ENCODE results near the gene CDCA7.
"Not testable (repeated sequence)": the region's sequence is repeated elsewhere in the genome, so short reads cannot be mapped to it uniquely, and the experiment has no call there.

The CDCA7 gene

DNA sequence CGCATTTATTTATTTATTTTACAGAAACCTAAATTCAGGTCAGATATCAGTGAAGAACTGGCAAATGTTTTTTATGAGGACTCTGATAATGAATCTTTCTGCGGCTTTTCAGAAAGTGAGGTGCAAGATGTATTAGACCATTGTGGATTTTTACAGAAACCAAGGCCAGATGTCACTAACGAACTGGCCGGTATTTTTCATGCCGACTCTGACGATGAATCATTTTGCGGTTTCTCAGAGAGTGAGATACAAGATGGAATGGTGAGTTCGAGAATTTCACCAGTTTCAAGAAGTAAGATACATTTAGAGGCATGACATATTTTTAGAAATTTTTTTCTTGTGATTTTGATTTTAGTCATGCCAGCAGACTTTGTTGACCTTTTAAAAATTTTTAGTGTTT is 4.6 kb downstream of the CDCA7 start:
- DNase-seq, result peak; percentile 33

DNA sequence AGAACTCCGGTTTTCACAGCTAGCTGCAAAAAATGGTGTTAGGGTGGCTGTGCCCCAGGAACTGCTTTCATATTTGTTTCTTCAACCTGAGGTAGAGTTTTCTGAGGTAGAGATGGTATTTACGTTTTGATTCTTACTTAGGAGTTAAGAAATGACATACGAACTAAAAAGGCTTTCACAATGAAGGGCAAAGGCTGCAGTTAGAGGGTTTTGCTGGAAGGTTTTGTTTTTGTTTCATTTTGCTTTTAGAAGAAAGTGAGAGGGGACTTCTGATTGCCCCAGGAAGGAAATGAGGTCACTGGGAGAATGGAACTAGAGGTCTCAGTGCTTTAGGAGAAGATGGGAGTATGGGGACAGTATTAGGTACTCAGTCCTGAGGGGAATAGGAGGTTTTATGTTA is 15.5 kb downstream of the CDCA7 start:
- DNase-seq, result no peak

DNA sequence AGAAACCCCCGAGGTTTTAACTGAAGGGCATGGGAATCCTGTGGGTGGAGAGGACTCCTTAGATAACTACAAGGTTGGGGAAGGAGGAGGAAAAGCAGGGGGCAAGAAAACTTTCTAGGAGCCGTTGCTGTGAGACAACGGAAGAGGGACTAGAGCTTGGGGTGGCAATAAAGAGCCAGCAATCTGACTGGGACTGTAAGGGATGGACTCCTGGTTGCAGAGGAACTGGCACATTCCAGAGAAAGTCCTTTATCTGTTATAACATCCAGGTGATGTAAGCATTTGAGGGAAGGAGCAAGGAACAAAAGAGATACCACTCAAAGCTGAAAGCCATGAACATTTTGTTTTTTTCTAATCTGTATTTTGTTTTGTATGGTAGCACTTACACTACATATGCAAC is 16.4 kb downstream of the CDCA7 start:
- no peak for DNase-seq

GRCh38 chr2:173373290-173373689 is 18.6 kb downstream of the CDCA7 start:
- no peak for DNase-seq

DNA sequence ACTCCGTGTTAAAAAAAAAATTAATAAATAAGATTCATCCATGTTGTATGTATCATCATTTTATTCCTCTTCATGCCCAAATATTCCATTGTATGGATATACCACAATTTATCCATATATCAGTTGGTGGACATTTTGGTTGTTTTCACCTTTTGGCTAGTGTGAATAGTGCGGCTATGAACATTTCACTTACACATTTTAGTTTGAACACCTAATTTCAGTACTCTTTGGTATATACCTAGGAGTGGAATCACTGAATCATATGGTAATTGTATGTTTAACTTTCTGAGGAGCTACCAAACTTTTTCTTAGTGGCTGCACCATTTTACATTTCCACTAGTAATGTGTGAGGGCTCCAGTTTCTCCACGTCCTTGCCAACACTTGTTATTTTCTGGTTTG is 20.0 kb downstream of the CDCA7 start:
- no peak for DNase-seq

DNA sequence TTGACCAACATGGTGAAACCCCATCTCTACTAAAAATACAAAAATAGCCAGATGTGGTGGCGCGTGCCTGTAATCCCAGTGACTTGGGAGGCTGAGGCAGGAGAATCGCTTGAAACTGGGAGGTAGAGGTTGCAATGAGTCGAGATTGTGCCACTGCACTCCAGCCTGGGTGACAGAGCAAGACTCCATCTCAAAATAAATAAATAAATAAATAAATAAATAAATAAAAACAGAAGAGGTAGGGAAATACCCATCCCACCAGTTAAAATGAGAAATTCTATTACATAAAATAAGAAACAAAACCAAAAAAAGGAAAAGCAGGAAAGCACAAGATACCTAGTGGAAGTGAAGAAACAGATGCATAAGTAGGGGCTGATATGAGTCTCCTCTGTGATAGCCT is 30.9 kb downstream of the CDCA7 start:
- DNase-seq, result not testable (repeated sequence)

DNA sequence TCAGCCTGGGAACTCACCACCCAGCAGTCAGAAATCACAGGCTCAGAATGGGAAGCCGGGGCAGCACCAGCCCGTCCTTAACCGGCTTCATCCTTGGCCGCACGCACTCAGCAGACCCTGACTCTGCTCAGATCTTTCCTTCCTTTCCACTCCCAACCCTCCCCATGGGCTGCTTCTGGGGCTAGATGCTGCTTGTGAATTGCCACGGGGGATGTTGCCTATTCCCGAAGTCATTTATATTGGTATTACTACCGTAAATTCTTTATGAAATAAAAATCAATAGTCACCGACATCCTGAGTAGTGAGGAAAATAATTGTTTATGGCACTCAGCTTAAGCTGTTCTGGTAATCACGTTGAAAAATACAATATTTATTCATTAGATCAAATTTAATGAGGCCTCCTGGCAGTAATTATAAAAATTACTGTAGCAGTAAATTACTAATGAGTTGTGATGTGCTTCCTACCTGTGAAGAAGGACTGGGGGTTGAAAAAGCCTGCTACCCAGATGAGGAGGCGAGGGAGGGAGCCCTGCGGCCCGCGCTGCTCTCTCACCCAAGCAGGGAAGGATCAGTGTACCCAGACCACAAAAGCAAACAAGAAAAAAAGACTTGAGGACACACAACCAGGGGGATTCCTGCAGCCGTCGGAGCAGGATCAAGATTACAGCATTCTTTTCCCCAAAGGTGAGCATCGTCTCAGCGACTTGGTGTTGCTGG is 31.5 kb downstream of the CDCA7 start:
- no peak for DNase-seq

DNA sequence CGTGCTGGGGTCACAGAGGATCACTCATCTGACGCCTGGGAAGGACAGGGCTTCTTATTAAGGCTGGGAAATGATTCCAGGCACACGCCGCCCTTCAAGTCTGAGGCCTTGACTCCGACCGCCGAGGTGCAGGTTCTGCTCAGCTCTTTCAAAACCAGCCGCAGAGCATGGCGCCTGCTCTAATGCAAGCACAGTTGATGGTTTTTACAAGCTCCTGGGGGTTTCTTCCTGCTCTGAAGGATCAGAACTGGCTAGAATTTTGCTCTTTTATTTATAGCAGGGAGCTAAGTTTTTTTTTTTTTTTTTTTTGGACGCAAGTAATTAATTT is 32.0 kb downstream of the CDCA7 start:
- DNase-seq, result no peak

GRCh38 chr2:173387079-173387478 is 32.4 kb downstream of the CDCA7 start:
- no peak for DNase-seq

DNA sequence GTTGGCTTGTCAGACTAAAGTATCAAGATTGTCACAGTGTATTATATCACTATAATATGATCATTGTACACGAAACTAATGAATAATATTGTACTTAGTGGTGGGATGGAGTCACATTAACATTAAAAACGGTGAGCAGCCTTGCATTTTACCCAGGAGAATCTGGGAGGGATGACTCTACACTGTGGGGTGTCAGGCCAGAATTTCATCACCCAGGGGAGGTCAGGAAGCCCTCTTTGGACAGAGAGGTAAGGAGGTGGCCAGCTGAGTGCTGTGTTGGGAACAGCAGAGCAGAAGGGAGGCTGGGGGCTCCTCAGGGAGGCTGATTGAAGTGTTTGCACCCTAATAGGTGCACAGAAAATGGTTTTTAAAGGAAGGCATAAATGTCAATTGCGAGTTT is 33.0 kb downstream of the CDCA7 start:
- DNase-seq, result no peak

GRCh38 chr2:173388795-173389194 is 34.1 kb downstream of the CDCA7 start:
- DNase-seq, result no peak

DNA sequence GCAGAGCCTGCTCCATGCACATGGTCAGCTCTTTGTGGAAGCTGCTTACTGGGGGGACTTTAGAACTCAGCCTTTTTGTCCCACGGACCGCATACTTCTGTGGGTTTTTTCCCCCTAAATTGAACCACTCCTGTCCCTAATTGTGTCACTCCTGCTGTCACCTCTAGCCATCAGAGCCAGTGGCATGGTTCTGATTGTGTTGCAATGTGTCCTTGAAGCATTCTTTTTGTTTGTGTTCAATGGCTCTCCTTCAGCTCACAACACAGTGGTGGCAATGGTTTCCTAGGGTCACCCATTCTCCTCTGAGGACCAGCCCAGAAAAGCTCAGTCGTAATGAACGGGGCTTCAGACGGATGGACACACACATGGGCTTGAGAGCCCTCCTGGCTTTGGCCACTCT is 35.4 kb downstream of the CDCA7 start:
- no peak for DNase-seq

- no peak for DNase-seq
These were observed 38.1 kb downstream of the CDCA7 start for GRCh38 chr2:173392731-173393130.

- no peak for DNase-seq
These were observed 38.5 kb downstream of the CDCA7 start for GRCh38 chr2:173393186-173393585.

GRCh38 chr2:173393636-173394035 is 39.0 kb downstream of the CDCA7 start:
- no peak for DNase-seq

DNA sequence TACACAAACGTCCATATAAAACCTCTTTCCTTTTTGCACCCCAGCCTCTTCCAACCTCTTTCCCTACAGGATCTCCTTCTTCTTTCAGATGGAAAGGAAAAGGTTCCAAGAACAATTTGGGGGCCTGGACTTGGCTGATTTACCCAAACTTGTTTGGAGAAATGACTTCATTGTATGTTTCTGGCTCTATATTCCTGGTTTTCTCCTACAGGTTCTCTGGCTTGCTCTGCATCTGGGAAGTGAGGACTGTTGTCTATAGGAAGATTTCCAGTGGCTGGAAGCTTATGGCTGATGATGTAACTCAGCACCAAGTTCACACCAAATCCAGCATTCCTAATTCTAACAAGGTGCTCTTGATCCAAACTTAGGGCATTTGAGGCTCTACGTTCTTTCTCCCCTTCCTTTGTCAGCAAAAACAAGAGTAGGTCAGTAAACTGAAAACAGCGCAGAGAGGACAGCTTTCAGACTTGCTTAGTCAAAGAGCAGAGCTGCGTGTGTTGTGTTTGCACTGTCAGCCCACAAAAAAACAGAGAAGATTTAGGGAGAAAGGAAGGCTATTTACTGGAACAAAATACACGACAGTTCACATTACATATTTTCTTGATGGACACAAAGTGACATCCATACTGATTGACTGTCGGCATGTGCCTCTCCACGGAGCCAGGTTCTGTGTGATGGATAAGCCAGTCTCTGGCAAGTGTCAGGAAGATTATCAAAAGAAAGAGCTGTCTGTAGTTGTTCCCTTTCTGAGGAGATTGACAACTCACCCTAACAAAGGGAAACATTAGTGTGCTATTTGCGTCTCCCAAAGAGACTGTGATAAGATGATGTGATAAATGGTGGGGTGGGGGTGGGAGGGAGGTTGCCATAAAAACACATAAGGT is 39.7 kb downstream of the CDCA7 start:
- no peak for DNase-seq

GRCh38 chr2:173395567-173396351 is 41.1 kb downstream of the CDCA7 start:
- DNase-seq, result no peak

GRCh38 chr2:173397539-173397938 is 42.9 kb downstream of the CDCA7 start:
- no peak for DNase-seq

DNA sequence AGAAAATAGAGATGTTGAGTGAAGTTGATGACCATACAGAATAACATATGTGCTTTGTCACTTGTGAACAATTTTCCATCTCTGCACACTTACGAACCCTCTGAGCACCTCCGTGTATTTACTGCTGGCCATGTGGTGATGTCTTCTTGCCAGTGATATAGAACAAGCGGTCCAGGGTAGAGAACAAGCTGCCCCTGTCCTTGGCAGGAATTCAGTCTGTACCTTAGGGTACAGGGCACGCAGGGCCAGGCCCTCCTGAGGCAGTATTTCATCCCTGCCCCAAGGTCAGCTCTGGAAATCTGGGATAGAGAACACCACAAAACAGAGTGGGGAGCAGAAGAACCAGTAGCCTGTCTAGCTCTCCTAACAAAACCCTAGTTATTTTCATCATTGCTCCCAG is 44.6 kb downstream of the CDCA7 start:
- no peak for DNase-seq

- no peak for DNase-seq
These were observed 46.1 kb downstream of the CDCA7 start for GRCh38 chr2:173400760-173401159.

DNA sequence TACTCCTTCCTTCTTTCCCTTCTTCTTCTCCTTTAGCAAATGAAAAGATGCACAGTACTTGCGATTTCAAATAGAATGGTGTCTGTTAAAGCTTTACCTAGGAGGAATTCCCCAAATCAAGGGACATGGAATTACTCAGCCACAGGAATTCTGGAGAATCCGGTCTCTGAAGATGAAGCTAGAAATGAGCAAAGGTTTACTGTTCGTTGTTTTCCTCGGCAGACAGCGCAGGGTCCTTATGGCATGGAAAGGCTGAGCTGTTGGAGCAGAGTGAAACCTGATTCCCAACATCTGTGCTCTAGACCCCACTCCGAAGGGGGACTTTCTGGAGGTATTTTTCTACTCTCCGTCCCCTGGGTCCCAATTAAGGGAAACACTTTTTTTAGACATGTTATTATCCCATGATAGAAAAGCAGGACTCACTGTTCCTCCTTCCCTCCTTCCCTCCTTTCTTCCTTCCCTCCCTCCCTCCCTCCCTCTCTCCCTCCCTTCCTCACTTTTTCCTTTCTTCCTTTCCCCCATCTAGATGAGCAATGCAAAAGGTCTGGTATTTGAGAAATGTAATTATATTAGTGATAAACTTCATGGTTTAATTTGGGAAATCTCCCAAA is 47.1 kb downstream of the CDCA7 start:
- DNase-seq, result no peak

GRCh38 chr2:173402405-173402974 is 47.8 kb downstream of the CDCA7 start:
- DNase-seq, result peak; percentile 59
